Endothelial cell of umbilical vein (primary cell): Measurements from ENCODE around the gene TIPARP.

Experiments
- EZH2 ChIP-seq: IDR thresholded peaks from 2 replicates; pipeline ENCODE4 v1.6.1; 2012; ENCODE audit warnings: borderline replicate concordance, low read depth, mild to moderate bottlenecking, moderate library complexity, low read length, inconsistent platforms; ENCODE audit not compliant: severe bottlenecking
- GATA2 ChIP-seq: IDR thresholded peaks from 2 replicates; pipeline ENCODE4 v1.7.0; 2011; ENCODE audit warnings: low read depth, mild to moderate bottlenecking, moderate library complexity, mixed read lengths, low read length; ENCODE audit not compliant: insufficient read length, insufficient read depth
- JUN ChIP-seq: IDR thresholded peaks from 2 replicates; pipeline ENCODE4 v1.6.1; 2011; ENCODE audit warnings: borderline replicate concordance, low read depth; ENCODE audit not compliant: insufficient read length, insufficient read depth
- MYC ChIP-seq: IDR thresholded peaks from one replicate; pipeline ENCODE4 v1.6.1; 2011; ENCODE audit warnings: mild to moderate bottlenecking, low read depth, low read length
- POLR2A ChIP-seq: IDR thresholded peaks from 2 replicates; pipeline ENCODE4 v1.6.1; 2012; ENCODE audit warnings: low read depth, mild to moderate bottlenecking, control low read depth, low read length
- POLR2AphosphoS5 ChIP-seq: IDR thresholded peaks from 2 replicates; pipeline ENCODE4 v1.6.1; 2012; ENCODE audit warnings: low read depth, mild to moderate bottlenecking, control low read depth, low read length, moderate library complexity; ENCODE audit not compliant: insufficient read depth
- TF ChIP-seq, protein P1 (sequence below), 2 donors: IDR thresholded peaks; 1 replicate in 1 of 2; 2 replicates in 1 of 2; pipeline ENCODE4 v1.5.1; 2011; ENCODE audit warnings: low read length in 2 of 2, mild to moderate bottlenecking in 2 of 2, moderate library complexity in 2 of 2, control low read depth in 1 of 2, inconsistent platforms in 1 of 2, low read depth in 1 of 2; ENCODE audit not compliant: insufficient read depth in 1 of 2; ENCODE audit errors: extremely low read depth in 1 of 2
- TF ChIP-seq, protein P2 (sequence below): IDR thresholded peaks from 2 replicates; pipeline ENCODE4 v1.6.1; 2011; ENCODE audit not compliant: insufficient read depth, insufficient read length

DNA sequence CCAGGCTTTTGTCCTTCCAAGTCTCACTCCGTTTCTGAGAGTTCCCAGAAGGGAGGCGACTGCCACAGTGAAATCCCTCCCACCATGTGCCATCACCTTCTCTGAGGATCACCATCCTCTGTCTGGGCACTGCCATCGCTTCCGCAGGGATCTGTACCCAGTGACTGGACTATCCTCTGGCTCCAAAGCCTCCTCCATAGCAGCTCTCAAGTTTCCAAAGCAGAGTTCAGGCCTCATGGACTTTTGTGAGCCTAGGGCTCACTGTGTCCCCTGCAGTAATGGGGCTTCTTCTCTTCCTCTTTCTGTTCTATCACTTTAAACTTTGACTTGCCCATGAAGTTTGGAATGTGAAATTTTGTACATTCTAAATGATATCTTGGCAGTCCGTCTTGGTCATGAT, 63.9 kb downstream of the TIPARP start:
- TF ChIP-seq, protein P1, sequence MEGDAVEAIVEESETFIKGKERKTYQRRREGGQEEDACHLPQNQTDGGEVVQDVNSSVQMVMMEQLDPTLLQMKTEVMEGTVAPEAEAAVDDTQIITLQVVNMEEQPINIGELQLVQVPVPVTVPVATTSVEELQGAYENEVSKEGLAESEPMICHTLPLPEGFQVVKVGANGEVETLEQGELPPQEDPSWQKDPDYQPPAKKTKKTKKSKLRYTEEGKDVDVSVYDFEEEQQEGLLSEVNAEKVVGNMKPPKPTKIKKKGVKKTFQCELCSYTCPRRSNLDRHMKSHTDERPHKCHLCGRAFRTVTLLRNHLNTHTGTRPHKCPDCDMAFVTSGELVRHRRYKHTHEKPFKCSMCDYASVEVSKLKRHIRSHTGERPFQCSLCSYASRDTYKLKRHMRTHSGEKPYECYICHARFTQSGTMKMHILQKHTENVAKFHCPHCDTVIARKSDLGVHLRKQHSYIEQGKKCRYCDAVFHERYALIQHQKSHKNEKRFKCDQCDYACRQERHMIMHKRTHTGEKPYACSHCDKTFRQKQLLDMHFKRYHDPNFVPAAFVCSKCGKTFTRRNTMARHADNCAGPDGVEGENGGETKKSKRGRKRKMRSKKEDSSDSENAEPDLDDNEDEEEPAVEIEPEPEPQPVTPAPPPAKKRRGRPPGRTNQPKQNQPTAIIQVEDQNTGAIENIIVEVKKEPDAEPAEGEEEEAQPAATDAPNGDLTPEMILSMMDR (IDR thresholded peaks at IDR 0.05; ENCODE audit: extremely low read depth in 1 of 2, insufficient read depth in 1 of 2, low read depth in 1 of 2, low read length in 2 of 2): no peak
- no peak for TF ChIP-seq POLR2A
- no peak for TF ChIP-seq POLR2AphosphoS5
- TF ChIP-seq, protein P2, sequence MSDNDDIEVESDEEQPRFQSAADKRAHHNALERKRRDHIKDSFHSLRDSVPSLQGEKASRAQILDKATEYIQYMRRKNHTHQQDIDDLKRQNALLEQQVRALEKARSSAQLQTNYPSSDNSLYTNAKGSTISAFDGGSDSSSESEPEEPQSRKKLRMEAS: no peak
- TF ChIP-seq EZH2: no peak
- TF ChIP-seq JUN: no peak
- TF ChIP-seq MYC: no peak
- TF ChIP-seq GATA2: no peak
